Vagina (tissue), 2 donors: ENCODE results near the gene STIM1. TPM values are rescaled to one million over a fixed set of nuclear protein-coding genes. Genes with fewer than 3 reads are reported as not detected.
A peak's percentile ranks its signal among the peaks of the same experiment; 100 is the strongest.

ENCODE experiments used
- DNase-seq, 2 donors: peaks; one replicate each; pipeline ENCODE4 v3.0.0-alpha.2; 2017; ENCODE audit errors: extremely low spot score in 2 of 2
- H3K27ac ChIP-seq: fragments of 200-600 bp; sonication (generic); one replicate; pipeline ENCODE4 v1.5.1; 2019
- H3K27me3 ChIP-seq: fragments of 200-600 bp; sonication (generic); one replicate; pipeline ENCODE4 v1.5.1; 2019
- H3K36me3 ChIP-seq, 2 donors: fragments of 200-600 bp; sonication (generic); one replicate each; pipeline ENCODE4 v1.5.1; 2017 to 2019
- H3K4me1 ChIP-seq: fragments of 200-600 bp; sonication (generic); one replicate; pipeline ENCODE4 v1.5.1; 2019
- H3K4me3 ChIP-seq, 2 donors: fragments of 200-600 bp; sonication (generic); 1 replicate in 1 of 2; 2 replicates in 1 of 2; pipeline ENCODE4 v1.5.1; 2016 to 2019
- H3K9me3 ChIP-seq: fragments of 200-600 bp; sonication (generic); one replicate; pipeline ENCODE4 v1.5.1; 2019
- CTCF ChIP-seq, 3 experiments: fragments of 450-650 bp in 2 of 3; fragments of 200-600 bp in 1 of 3; sonication (generic) in 1 of 3; IDR thresholded peaks; one replicate each; pipeline ENCODE4 v1.5.1; 2017 to 2019; ENCODE audit warnings: antibody characterized with exemption in 3 of 3, mild to moderate bottlenecking in 2 of 3, moderate library complexity in 2 of 3
- POLR2A ChIP-seq, 2 donors: fragments of 450-650 bp; IDR thresholded peaks; one replicate each; pipeline ENCODE4 v1.6.1; 2017; ENCODE audit warnings: antibody characterized with exemption in 2 of 2, mild to moderate bottlenecking in 2 of 2, moderate library complexity in 2 of 2
- POLR2AphosphoS5 ChIP-seq, 2 donors: sonication (generic); formaldehyde crosslinking; IDR thresholded peaks; one replicate each; pipeline ENCODE4 v1.9.0; 2017; ENCODE audit warnings: antibody characterized with exemption in 2 of 2, mild to moderate bottlenecking in 2 of 2, low read depth in 1 of 2; ENCODE audit not compliant: insufficient read depth in 1 of 2
- intact Hi-C: fragments of 100-400 bp; cut with DNase I; formaldehyde crosslinking; loops from one replicate; pipeline ENCODE4 v1.15.1; 2023
- total RNA-seq: library from RNA; depleted of rRNA; stranded (reverse); fragments of >200 nt; gene quantifications from one replicate; pipeline ENCODE4 v1.2.3, GENCODE V29; 2016

STIM1 gene
- 68.8 TPM for total RNA-seq

GRCh38 chr11:3854977-3855807, at the start of gene STIM1:
TSS of gene STIM1 (plus strand) at chr11:3855664. CDS start at chr11:3856271, 607 bp downstream.
- DNase-seq, result peak in 1 of 2 donors; percentile 94
- H3K27me3 ChIP-seq, result no peaks in the 10 kb centered on the region
- intact Hi-C loops, result loop anchor here (10.0 kb wide), 1 partner anchor 90 kb away; no protein-coding TSS in a partner anchor
- peak within 1 kb of the TSS; percentile 99 for H3K27ac ChIP-seq
- H3K4me3 ChIP-seq, result peak within 1 kb of the TSS; percentile 98 to 99
- TF ChIP-seq POLR2A (IDR thresholded peaks at IDR 0.05), result peak in 1 of 2 donors; percentile 54
- TF ChIP-seq CTCF (IDR thresholded peaks at IDR 0.05), result peak; percentile 93 to 99 (median 99)
- TF ChIP-seq POLR2AphosphoS5 (IDR thresholded peaks at IDR 0.05; ENCODE audit: insufficient read depth in 1 of 2, low read depth in 1 of 2), result peak; percentile 77 to 92
- no peaks in the 10 kb centered on the region for H3K36me3 ChIP-seq
- no peaks in the 10 kb centered on the region for H3K9me3 ChIP-seq
- H3K4me1 ChIP-seq, result peaks cover 57% of the 10 kb centered on the region

GRCh38 chr11:3807909-3808860, 47.3 kb upstream of the STIM1 start, which contains the start of gene PGAP2:
TSS of gene PGAP2 (plus strand) at chr11:3808560. CDS start at chr11:3811260, 2,700 bp downstream.
- Histone ChIP-seq H3K4me1 (peaks cover 27% of the 10 kb centered on the region), H3K36me3 (no peaks in the 10 kb centered on the region), H3K4me3 (peak within 1 kb of the TSS; percentile 83 to 85), H3K9me3 (no peaks in the 10 kb centered on the region), H3K27me3 (no peaks in the 10 kb centered on the region), H3K27ac (peak within 1 kb of the TSS; percentile 77)
- no peak for DNase-seq
- TF ChIP-seq POLR2AphosphoS5 (IDR thresholded peaks at IDR 0.05; ENCODE audit: insufficient read depth in 1 of 2, low read depth in 1 of 2), result peak in 1 of 2 donors; percentile 16
- TF ChIP-seq POLR2A (IDR thresholded peaks at IDR 0.05), result no peak
- TF ChIP-seq CTCF (IDR thresholded peaks at IDR 0.05), result peak; percentile 18 to 60 (median 31)
- intact Hi-C loops, result no loop called here

GRCh38 chr11:3808861-3809623, 46.4 kb upstream of the STIM1 start:
- no peak for TF ChIP-seq POLR2A (IDR thresholded peaks at IDR 0.05)
- TF ChIP-seq POLR2AphosphoS5 (IDR thresholded peaks at IDR 0.05; ENCODE audit: insufficient read depth in 1 of 2, low read depth in 1 of 2), result no peak
- TF ChIP-seq CTCF (IDR thresholded peaks at IDR 0.05), result peak in 1 of 3 experiments; percentile 12
- DNase-seq, result no peak
- Histone ChIP-seq H3K4me1 (peaks cover 27% of the 10 kb centered on the region), H3K36me3 (no peaks in the 10 kb centered on the region), H3K9me3 (no peaks in the 10 kb centered on the region), H3K4me3 (peak overlapping the region; percentile 83 to 85), H3K27me3 (no peaks in the 10 kb centered on the region), H3K27ac (peak overlapping the region; percentile 77)
- intact Hi-C loops, result no loop called here

DNA sequence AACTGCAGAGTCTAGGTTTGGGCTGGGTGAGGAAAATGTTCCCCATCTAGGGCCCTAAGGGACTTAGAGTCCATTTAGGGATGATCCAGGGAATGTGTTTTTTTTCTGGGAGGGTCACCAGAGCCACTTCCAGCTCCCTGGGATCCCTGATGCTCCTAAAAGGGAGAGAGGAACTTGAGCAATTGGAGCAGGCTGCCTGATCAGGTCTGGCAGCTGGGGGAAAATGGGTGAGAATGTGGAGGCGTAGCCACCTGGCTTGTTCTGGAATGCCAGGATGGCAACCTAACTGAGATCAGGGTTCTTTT, 45.9 kb upstream of the STIM1 start:
- H3K4me1 ChIP-seq, result peaks cover 27% of the 10 kb centered on the region
- H3K36me3 ChIP-seq, result no peaks in the 10 kb centered on the region
- H3K27ac ChIP-seq, result peak overlapping the region; percentile 77
- no peaks in the 10 kb centered on the region for H3K27me3 ChIP-seq
- TF ChIP-seq POLR2AphosphoS5 (IDR thresholded peaks at IDR 0.05; ENCODE audit: insufficient read depth in 1 of 2, low read depth in 1 of 2), result no peak
- TF ChIP-seq POLR2A (IDR thresholded peaks at IDR 0.05), result no peak
- no peak for TF ChIP-seq CTCF (IDR thresholded peaks at IDR 0.05)
- no peaks in the 10 kb centered on the region for H3K9me3 ChIP-seq
- no peak for DNase-seq
- intact Hi-C loops, result no loop called here
- H3K4me3 ChIP-seq, result no peak overlapping the region
